ENCODE data around the gene CTDP1. TPM values are rescaled to one million over a fixed set of nuclear protein-coding genes. Genes with fewer than 3 reads are reported as not detected.
A peak's percentile ranks its signal among the peaks of the same experiment; 100 is the strongest.

CTDP1 gene
- total and polyA plus RNA-seq, 3 experiments from 2014 or later = 31.0 to 38.0 (median 35.3) TPM

DNA sequence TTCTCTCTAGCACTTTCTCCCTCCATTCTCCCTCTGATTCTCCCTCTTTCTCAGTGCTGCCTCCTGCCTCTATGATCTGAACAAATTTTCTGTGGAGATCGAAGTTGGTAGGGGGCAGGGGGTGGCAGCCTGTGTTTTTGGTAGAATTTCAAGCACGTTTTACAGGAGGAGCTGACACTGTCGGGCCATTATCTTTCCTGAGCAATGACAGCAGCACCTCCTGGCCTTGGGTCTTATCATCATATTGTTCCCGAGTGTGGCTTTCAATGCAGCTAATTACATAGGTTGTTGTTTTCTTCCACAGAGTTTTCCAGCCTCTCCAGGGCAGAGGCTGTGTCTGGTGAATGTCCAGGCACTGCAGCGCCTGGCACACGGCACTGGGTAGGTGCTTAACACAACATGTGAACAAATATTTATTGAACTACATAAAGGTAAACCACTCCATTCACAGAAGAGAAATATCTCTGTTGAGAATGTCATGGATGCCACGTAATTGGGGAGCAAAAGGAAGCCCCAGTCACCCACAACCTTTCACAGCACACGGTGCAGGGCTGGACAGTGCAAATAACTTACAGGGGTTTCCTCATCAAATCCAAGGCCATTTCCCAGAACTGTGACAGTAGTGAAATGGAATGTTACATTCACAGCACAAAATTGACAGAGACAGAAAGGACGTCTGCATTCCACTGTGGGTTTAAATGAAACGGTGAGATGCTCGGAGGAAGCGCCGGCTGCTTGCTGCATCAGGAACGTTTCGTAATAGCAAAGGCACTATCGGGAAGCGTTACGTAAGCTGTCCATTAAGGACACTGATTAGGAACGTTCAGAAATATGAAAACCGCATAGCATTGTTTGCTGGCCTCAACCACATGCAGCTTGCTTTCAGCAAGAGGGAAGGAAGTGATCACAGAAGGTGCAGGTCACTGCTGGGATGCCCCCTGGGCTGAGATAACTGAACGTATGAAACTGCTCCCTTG lies 111.7 kb downstream of the CTDP1 start:
- DNase-seq = no peak
- CTCF ChIA-PET = no interaction called here
- H3K9me3 Mint-ChIP-seq = peaks cover 0 to 2% (median 0%) of the 10 kb centered on the region in 5 donors
- Histone ChIP-seq H3K9me3 (ENCODE audit: low read length) (no peaks in the 10 kb centered on the region), H3K27me3 (ENCODE audit: insufficient read depth, low read length, poor library complexity, severe bottlenecking) (peaks cover 7% of the 10 kb centered on the region), H3K4me3 (ENCODE audit: low read length) (no peak overlapping the region), H3K4me1 (ENCODE audit: insufficient read depth, low read length) (no peaks in the 10 kb centered on the region), H3K27ac (ENCODE audit: low read depth, low read length) (no peak overlapping the region), H3K36me3 (ENCODE audit: insufficient read depth, low read length) (no peaks in the 10 kb centered on the region)
- H3K36me3 Mint-ChIP-seq = no peaks in the 10 kb centered on the region
- H3K27me3 Mint-ChIP-seq = peaks cover 41 to 62% of the 10 kb centered on the region in 2 donors
- peak overlapping the region in 1 of 7 donors; percentile 13 for H3K4me3 Mint-ChIP-seq
- H3K4me1 Mint-ChIP-seq = peaks cover 3 to 8% (median 8%) of the 10 kb centered on the region in 3 donors
- POLR2A ChIA-PET = no interaction called here
- H3K27ac Mint-ChIP-seq = peak overlapping the region in 2 of 8 donors; percentile 23 to 39

GRCh38 chr18:79792096-79792987 lies 112.7 kb downstream of the CTDP1 start:
- peak in 1 of 5 donors; percentile 26 for DNase-seq
- ChIA-PET POLR2A (no interaction called here), CTCF (no interaction called here)
- Mint-ChIP-seq H3K27me3 (peaks cover 46 to 60% of the 10 kb centered on the region in 2 donors), H3K27ac (no peak overlapping the region), H3K4me1 (peaks cover 5 to 13% (median 11%) of the 10 kb centered on the region in 3 donors), H3K36me3 (peaks cover 0 to 2% (median 0%) of the 10 kb centered on the region in 3 donors), H3K4me3 (no peak overlapping the region), H3K9me3 (peaks cover 0 to 2% (median 0%) of the 10 kb centered on the region in 5 donors)
- no peak overlapping the region for H3K27ac ChIP-seq (ENCODE audit: low read depth, low read length)
- H3K36me3 ChIP-seq (ENCODE audit: insufficient read depth, low read length) = no peaks in the 10 kb centered on the region
- H3K4me3 ChIP-seq (ENCODE audit: low read length) = no peak overlapping the region
- peaks cover 7% of the 10 kb centered on the region for H3K27me3 ChIP-seq (ENCODE audit: insufficient read depth, low read length, poor library complexity, severe bottlenecking)
- H3K9me3 ChIP-seq (ENCODE audit: low read length) = no peaks in the 10 kb centered on the region
- H3K4me1 ChIP-seq (ENCODE audit: insufficient read depth, low read length) = no peaks in the 10 kb centered on the region

- Mint-ChIP-seq H3K4me1 (peaks cover 7 to 16% (median 14%) of the 10 kb centered on the region in 3 donors), H3K27ac (no peak overlapping the region), H3K4me3 (no peak overlapping the region), H3K9me3 (peaks cover 0 to 2% (median 0%) of the 10 kb centered on the region in 5 donors), H3K36me3 (peaks cover 0 to 4% (median 0%) of the 10 kb centered on the region in 3 donors), H3K27me3 (peaks cover 44 to 60% of the 10 kb centered on the region in 2 donors)
- Histone ChIP-seq H3K9me3 (ENCODE audit: low read length) (no peaks in the 10 kb centered on the region), H3K4me1 (ENCODE audit: insufficient read depth, low read length) (no peaks in the 10 kb centered on the region), H3K27ac (ENCODE audit: low read depth, low read length) (no peak overlapping the region), H3K36me3 (ENCODE audit: insufficient read depth, low read length) (no peaks in the 10 kb centered on the region), H3K27me3 (ENCODE audit: insufficient read depth, low read length, poor library complexity, severe bottlenecking) (peaks cover 7% of the 10 kb centered on the region), H3K4me3 (ENCODE audit: low read length) (no peak overlapping the region)
- POLR2A ChIA-PET = interaction anchor here (0.7 kb wide), 1 partner anchor 78 kb away, joined by 4 read pairs; no protein-coding TSS in a partner anchor
- CTCF ChIA-PET = no interaction called here
- DNase-seq = peak in 1 of 5 donors; percentile 30
Observed at GRCh38 chr18:79792988-79793355, 113.4 kb downstream of the CTDP1 start.

- H3K9me3 ChIP-seq (ENCODE audit: low read length) = no peaks in the 10 kb centered on the region
- H3K4me3 Mint-ChIP-seq = no peak overlapping the region
- ChIA-PET POLR2A (no interaction called here), CTCF (no interaction called here)
- peaks cover 51 to 65% of the 10 kb centered on the region in 2 donors for H3K27me3 Mint-ChIP-seq
- no peak overlapping the region for H3K27ac ChIP-seq (ENCODE audit: low read depth, low read length)
- H3K9me3 Mint-ChIP-seq = peaks cover 0 to 2% (median 0%) of the 10 kb centered on the region in 5 donors
- H3K4me1 ChIP-seq (ENCODE audit: insufficient read depth, low read length) = no peaks in the 10 kb centered on the region
- H3K27ac Mint-ChIP-seq = no peak overlapping the region
- H3K27me3 ChIP-seq (ENCODE audit: insufficient read depth, low read length, poor library complexity, severe bottlenecking) = peaks cover 18% of the 10 kb centered on the region
- H3K4me3 ChIP-seq (ENCODE audit: low read length) = no peak overlapping the region
- H3K36me3 Mint-ChIP-seq = peaks cover 0 to 4% (median 0%) of the 10 kb centered on the region in 3 donors
- DNase-seq = peak in 1 of 5 donors; percentile 8
- peaks cover 7 to 26% (median 18%) of the 10 kb centered on the region in 3 donors for H3K4me1 Mint-ChIP-seq
- H3K36me3 ChIP-seq (ENCODE audit: insufficient read depth, low read length) = no peaks in the 10 kb centered on the region
Observed at GRCh38 chr18:79794846-79795245, 115.2 kb downstream of the CTDP1 start.

GRCh38 chr18:79795446-79795845 lies 115.8 kb downstream of the CTDP1 start:
- H3K36me3 Mint-ChIP-seq = peaks cover 0 to 4% (median 0%) of the 10 kb centered on the region in 3 donors
- Histone ChIP-seq H3K27me3 (ENCODE audit: insufficient read depth, low read length, poor library complexity, severe bottlenecking) (peaks cover 18% of the 10 kb centered on the region), H3K9me3 (ENCODE audit: low read length) (no peaks in the 10 kb centered on the region), H3K4me1 (ENCODE audit: insufficient read depth, low read length) (no peaks in the 10 kb centered on the region), H3K4me3 (ENCODE audit: low read length) (no peak overlapping the region), H3K27ac (ENCODE audit: low read depth, low read length) (no peak overlapping the region), H3K36me3 (ENCODE audit: insufficient read depth, low read length) (no peaks in the 10 kb centered on the region)
- peak in 1 of 5 donors; percentile 23 for DNase-seq
- ChIA-PET CTCF (no interaction called here), POLR2A (no interaction called here)
- peaks cover 52 to 66% of the 10 kb centered on the region in 2 donors for H3K27me3 Mint-ChIP-seq
- H3K9me3 Mint-ChIP-seq = peaks cover 0 to 2% (median 0%) of the 10 kb centered on the region in 5 donors
- H3K27ac Mint-ChIP-seq = no peak overlapping the region
- H3K4me3 Mint-ChIP-seq = no peak overlapping the region
- H3K4me1 Mint-ChIP-seq = peaks cover 7 to 28% (median 18%) of the 10 kb centered on the region in 3 donors

- H3K27me3 ChIP-seq (ENCODE audit: insufficient read depth, low read length, poor library complexity, severe bottlenecking) = peaks cover 18% of the 10 kb centered on the region
- H3K9me3 ChIP-seq (ENCODE audit: low read length) = no peaks in the 10 kb centered on the region
- no peak overlapping the region for H3K27ac Mint-ChIP-seq
- ChIA-PET CTCF (no interaction called here), POLR2A (no interaction called here)
- H3K27me3 Mint-ChIP-seq = peaks cover 49 to 60% of the 10 kb centered on the region in 2 donors
- H3K4me3 ChIP-seq (ENCODE audit: low read length) = no peak overlapping the region
- no peaks in the 10 kb centered on the region for H3K36me3 ChIP-seq (ENCODE audit: insufficient read depth, low read length)
- H3K27ac ChIP-seq (ENCODE audit: low read depth, low read length) = no peak overlapping the region
- H3K36me3 Mint-ChIP-seq = peaks cover 0 to 4% (median 0%) of the 10 kb centered on the region in 3 donors
- DNase-seq = no peak
- no peaks in the 10 kb centered on the region for H3K4me1 ChIP-seq (ENCODE audit: insufficient read depth, low read length)
- H3K9me3 Mint-ChIP-seq = peaks cover 0 to 2% (median 0%) of the 10 kb centered on the region in 5 donors
- H3K4me1 Mint-ChIP-seq = peaks cover 7 to 28% (median 18%) of the 10 kb centered on the region in 3 donors
- H3K4me3 Mint-ChIP-seq = peak overlapping the region in 3 of 7 donors; percentile 21 to 50 (median 38)
Observed at GRCh38 chr18:79796016-79796415, 116.4 kb downstream of the CTDP1 start.

GRCh38 chr18:79796531-79797405 lies 117.2 kb downstream of the CTDP1 start:
- peaks cover 0 to 2% (median 0%) of the 10 kb centered on the region in 5 donors for H3K9me3 Mint-ChIP-seq
- H3K27me3 Mint-ChIP-seq = peaks cover 47 to 57% of the 10 kb centered on the region in 2 donors
- Histone ChIP-seq H3K4me1 (ENCODE audit: insufficient read depth, low read length) (no peaks in the 10 kb centered on the region), H3K4me3 (ENCODE audit: low read length) (no peak overlapping the region), H3K27ac (ENCODE audit: low read depth, low read length) (no peak overlapping the region), H3K9me3 (ENCODE audit: low read length) (no peaks in the 10 kb centered on the region), H3K36me3 (ENCODE audit: insufficient read depth, low read length) (no peaks in the 10 kb centered on the region), H3K27me3 (ENCODE audit: insufficient read depth, low read length, poor library complexity, severe bottlenecking) (peaks cover 18% of the 10 kb centered on the region)
- peak in 1 of 5 donors; percentile 26 for DNase-seq
- POLR2A ChIA-PET = no interaction called here
- peak overlapping the region in 6 of 7 donors; percentile 3 to 76 (median 69) for H3K4me3 Mint-ChIP-seq
- peaks cover 4 to 21% (median 11%) of the 10 kb centered on the region in 3 donors for H3K4me1 Mint-ChIP-seq
- H3K27ac Mint-ChIP-seq = peak overlapping the region in 1 of 8 donors; percentile 40
- H3K36me3 Mint-ChIP-seq = peaks cover 0 to 4% (median 0%) of the 10 kb centered on the region in 3 donors
- CTCF ChIA-PET = no interaction called here
